Activated CD4-positive, alpha-beta T cell treated with anti-CD3 and anti-CD28 coated beads, Interleukin-2, amount 10 ng/mL, durations not matched to agents 24 days and 14 days (primary cell): ENCODE results near the gene SDC4. TPM values are rescaled to one million over a fixed set of nuclear protein-coding genes. Genes with fewer than 3 reads are reported as not detected.
A peak's percentile ranks its signal among the peaks of the same experiment; 100 is the strongest.

Source experiments
- DNase-seq: peaks from one replicate; pipeline ENCODE4 v3.0.0; 2022
- H3K27ac Mint-ChIP-seq: one replicate; pipeline ENCODE4 v1.8.0; 2022; ENCODE audit warnings: mild to moderate bottlenecking, mixed read lengths
- H3K27me3 Mint-ChIP-seq: one replicate; pipeline ENCODE4 v1.8.0; 2022; ENCODE audit warnings: mixed read lengths
- H3K36me3 Mint-ChIP-seq: one replicate; pipeline ENCODE4 v1.8.0; 2022; ENCODE audit warnings: low read depth, mild to moderate bottlenecking, mixed read lengths
- H3K4me1 Mint-ChIP-seq: one replicate; pipeline ENCODE4 v1.8.0; 2021; ENCODE audit warnings: mixed read lengths
- H3K4me3 Mint-ChIP-seq: one replicate; pipeline ENCODE4 v1.8.0; 2022; ENCODE audit warnings: mild to moderate bottlenecking, moderate library complexity, mixed read lengths
- H3K9me3 Mint-ChIP-seq: one replicate; pipeline ENCODE4 v1.8.0; 2021; ENCODE audit warnings: mixed read lengths
- intact Hi-C: fragments of 100-400 bp; cut with micrococcal nuclease; formaldehyde crosslinking; loops from one replicate; pipeline ENCODE4 v1.15.1; 2023
- total RNA-seq: library from RNA; stranded (reverse); gene quantifications from 2 replicates; pipeline ENCODE4 v1.2.3, GENCODE V29; 2022

Gene SDC4
- total RNA-seq, 1 donor from 2014 or later: 177 TPM

DNA sequence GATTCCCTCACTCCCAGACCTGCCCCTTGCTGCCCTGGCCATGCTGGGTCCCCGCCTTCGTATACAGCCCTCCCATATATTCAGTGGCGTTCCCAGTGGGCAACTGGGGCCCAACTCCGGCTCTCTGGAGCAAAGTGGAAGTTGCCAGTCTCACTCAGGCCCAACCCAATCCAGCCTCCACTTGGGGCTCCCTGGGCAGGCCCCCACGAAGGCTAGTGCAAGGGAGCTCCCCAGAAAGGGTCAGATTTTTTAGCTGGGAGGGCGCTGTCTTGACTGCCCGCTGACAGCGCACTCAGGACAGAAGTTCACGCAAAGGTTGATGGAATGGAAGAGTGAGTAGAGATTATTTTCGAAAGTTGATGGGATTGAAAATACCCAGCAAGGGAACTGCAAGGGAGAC is 24.0 kb upstream of the SDC4 start:
- peak; percentile 53 for DNase-seq
- intact Hi-C loops: no loop called here
- Mint-ChIP-seq H3K4me3 (peak overlapping the region; percentile 72), H3K9me3 (no peaks in the 10 kb centered on the region), H3K27me3 (no peaks in the 10 kb centered on the region), H3K36me3 (peaks cover 18% of the 10 kb centered on the region), H3K27ac (peak overlapping the region; percentile 66), H3K4me1 (peaks cover 35% of the 10 kb centered on the region)

DNA sequence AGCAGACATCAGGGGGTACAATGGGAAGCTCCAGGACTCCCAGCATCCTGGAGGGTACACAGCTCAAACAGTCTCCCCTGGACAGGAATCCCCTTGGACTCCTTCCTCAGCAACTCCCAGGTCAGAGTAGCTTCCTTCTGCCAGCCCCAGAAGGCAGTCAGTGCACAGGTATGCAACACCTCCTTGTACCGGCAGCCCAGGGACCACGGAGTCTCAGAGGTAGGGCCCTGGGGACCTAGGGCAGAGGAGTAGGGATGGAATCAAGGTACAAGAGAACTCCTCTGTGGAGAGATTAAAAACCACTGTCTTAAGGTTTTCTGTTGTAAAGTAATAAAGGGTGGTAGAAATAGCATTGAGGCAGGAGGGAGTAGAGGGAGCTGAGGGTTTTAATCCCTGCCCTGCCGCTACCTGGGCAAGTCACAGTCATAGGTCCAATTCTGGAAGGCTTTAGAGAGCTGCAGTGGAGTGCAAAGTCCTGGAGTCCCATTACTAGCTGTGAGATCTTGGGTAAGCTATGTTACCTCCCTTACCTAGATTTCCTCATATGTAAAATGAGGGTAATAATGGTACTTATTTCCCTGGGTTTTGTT is 22.4 kb upstream of the SDC4 start:
- H3K27me3 Mint-ChIP-seq: no peaks in the 10 kb centered on the region
- H3K9me3 Mint-ChIP-seq: no peaks in the 10 kb centered on the region
- DNase-seq: no peak
- H3K4me1 Mint-ChIP-seq: peaks cover 38% of the 10 kb centered on the region
- no peak overlapping the region for H3K27ac Mint-ChIP-seq
- H3K36me3 Mint-ChIP-seq: peaks cover 29% of the 10 kb centered on the region
- intact Hi-C loops: no loop called here
- no peak overlapping the region for H3K4me3 Mint-ChIP-seq

DNA sequence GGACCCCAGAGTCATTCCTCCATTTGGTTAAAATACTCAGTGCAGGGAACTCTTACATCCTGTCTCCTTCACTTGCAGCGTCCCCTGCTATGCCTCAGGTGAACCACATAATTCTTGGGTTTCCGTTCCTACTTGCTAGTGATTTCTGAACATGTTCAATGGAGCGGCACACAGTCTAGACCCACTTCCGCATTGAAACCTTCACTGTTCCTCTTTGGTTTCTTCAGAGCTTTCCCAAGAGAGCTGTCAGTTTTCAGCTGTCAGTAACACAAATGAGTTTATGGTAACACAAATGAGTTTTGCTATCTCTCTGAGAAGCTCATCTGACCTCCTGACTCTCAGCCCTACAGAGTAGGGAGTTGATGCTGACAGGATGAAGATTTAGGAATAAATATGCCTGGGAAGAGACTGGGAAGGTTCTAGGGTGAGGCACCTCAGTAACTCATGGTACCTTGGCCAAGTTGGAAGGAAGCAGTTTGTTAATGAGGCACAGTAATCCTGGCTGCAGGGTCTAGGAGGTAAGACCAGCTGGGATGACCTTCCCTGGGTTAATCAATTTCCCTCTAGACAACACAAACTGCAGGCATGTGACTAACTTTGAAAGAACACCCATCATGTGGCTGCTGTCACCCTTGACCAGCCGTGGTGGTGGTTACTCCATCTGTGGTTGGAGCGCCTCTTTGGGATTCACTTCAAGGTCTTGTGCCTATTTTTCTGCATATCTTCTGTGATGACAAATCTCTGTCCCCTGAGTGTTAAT is 20.2 kb upstream of the SDC4 start:
- Mint-ChIP-seq H3K4me3 (peak overlapping the region; percentile 73), H3K27me3 (no peaks in the 10 kb centered on the region), H3K36me3 (peaks cover 35% of the 10 kb centered on the region), H3K4me1 (peaks cover 38% of the 10 kb centered on the region), H3K27ac (peak overlapping the region; percentile 38), H3K9me3 (no peaks in the 10 kb centered on the region)
- peak; percentile 79 for DNase-seq
- intact Hi-C loops: no loop called here

DNA sequence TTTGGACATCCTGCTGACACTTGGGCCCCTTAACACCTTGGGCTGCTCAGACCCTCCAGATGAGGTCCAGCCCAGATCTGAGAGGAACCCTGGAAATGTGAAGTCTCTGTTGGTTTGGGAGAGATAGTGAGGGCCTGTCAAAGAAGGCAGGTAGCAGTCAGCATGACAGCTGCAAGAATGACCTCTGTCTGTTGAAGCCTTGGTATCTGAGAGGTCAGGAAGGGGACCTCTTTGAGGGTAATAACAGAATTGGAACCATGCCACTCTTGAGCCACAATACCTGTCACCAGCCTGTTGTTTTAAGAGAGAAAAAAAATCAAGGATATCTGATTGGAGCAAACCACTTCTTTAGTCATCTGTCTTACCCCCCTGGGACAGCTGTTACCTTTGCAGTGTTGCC is 18.9 kb upstream of the SDC4 start:
- Mint-ChIP-seq H3K27ac (no peak overlapping the region), H3K27me3 (no peaks in the 10 kb centered on the region), H3K4me3 (no peak overlapping the region), H3K4me1 (peaks cover 36% of the 10 kb centered on the region), H3K9me3 (no peaks in the 10 kb centered on the region), H3K36me3 (peaks cover 40% of the 10 kb centered on the region)
- DNase-seq: peak; percentile 54
- intact Hi-C loops: no loop called here

DNA sequence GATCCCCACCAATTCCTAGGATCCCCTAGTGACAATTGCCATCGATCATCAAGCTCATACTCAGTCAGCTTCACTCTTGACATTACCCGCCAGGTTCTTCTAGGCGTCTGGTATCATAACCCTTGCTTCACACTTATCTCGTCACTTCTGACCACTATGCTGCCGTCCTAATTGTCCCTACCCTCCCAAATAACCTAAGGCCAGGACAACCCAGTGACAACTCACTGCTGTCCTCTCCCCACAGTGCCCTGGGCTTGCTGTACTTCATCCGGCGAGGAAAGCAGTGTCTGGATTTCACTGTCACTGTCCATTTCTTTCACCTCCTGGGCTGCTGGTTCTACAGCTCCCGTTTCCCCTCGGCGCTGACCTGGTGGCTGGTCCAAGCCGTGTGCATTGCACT is 18.4 kb upstream of the SDC4 start:
- intact Hi-C loops: no loop called here
- H3K4me3 Mint-ChIP-seq: no peak overlapping the region
- DNase-seq: peak; percentile 51
- H3K27ac Mint-ChIP-seq: no peak overlapping the region
- H3K9me3 Mint-ChIP-seq: no peaks in the 10 kb centered on the region
- H3K27me3 Mint-ChIP-seq: no peaks in the 10 kb centered on the region
- peaks cover 40% of the 10 kb centered on the region for H3K36me3 Mint-ChIP-seq
- peaks cover 36% of the 10 kb centered on the region for H3K4me1 Mint-ChIP-seq

DNA sequence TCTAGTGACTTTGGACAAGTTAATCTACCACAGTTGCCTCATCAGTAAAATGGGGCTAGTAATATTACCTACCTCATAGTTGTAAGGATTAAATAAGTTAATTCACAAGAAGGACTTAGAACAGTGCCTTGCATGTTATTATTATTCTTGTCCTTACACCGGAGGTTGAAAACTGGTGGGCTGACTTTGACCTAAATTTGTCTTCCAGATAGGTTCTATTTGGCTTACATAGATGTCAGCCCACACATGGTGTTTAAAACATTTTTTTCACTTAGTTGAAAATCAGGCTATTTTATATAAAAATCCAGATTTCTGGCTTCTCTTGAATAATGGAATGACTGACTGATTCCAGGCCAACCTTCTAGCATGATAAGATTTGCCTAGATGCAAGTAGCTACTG is 18.0 kb upstream of the SDC4 start:
- Mint-ChIP-seq H3K27me3 (no peaks in the 10 kb centered on the region), H3K36me3 (peaks cover 40% of the 10 kb centered on the region), H3K4me3 (no peak overlapping the region), H3K9me3 (no peaks in the 10 kb centered on the region), H3K4me1 (peaks cover 36% of the 10 kb centered on the region), H3K27ac (no peak overlapping the region)
- DNase-seq: no peak
- intact Hi-C loops: no loop called here

DNA sequence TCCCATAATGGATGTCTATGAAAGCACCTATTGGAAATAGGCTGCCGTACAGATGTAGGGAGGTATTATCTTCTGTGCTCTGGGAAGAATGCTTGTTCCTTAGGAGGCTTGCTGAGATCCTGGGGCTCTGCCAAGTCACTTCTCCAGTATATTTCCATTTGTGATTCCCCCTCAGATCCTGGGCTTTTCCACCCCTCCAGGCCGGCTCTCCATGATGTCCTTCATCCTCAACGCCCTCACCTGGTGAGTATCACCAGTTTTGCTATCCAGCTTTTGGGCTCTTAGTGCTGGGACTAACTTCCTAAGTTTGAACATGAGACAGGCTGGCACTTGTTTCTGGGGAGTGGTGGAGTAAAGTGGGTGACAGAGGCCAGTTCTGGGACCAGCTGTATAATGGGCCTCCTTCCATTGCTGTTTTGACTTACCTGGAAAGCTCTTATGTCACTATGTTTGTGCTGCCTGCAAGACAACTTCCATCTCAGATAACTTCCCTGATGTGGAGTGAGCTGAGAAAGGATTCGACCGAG is 17.3 kb upstream of the SDC4 start:
- H3K4me1 Mint-ChIP-seq: peaks cover 35% of the 10 kb centered on the region

DNA sequence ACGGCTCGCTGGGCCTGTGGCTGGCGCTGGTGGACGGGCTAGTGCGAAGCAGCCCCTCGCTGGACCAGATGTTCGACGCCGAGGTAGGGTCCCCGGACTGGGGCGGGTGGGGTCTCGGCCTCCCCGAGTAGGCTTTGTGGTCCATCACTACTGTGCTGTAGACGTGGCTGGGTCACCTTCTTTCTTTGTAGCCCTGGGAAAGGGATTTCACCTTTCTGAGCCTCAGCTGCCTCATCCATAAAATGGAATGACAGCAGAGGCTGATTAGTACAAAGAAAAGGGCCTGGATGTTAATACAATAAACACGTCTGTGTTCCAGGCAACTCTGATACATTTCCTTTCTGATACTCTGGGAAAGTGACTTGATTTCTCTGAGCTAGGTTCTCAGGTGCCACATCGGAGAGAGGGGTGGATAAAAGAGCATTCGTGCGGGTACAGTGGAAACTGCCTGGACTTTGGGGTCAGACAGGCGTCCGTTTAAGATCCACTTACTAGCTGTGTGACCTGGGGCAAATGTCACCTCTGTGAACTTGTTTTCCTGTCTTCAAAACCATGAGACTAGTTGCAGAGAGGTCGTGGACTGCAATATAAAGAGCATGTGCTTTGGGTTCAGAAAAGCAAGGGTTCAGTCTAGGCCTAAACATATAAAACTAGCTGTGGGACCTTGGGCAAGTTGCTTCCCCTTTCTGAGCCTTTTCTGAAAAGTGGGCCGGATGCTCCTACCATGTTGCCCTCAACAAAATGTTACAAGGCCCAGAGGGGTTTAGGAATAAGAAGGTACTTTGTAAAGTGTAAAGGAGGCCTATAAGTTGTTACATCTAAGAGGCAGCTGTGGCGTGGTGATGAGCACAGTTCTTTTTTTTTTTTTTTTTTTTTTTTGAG is 15.6 kb upstream of the SDC4 start:
- peaks cover 41% of the 10 kb centered on the region for H3K4me1 Mint-ChIP-seq
- peak overlapping the region; percentile 100 for H3K4me3 Mint-ChIP-seq
- peak overlapping the region; percentile 100 for H3K27ac Mint-ChIP-seq
- H3K27me3 Mint-ChIP-seq: no peaks in the 10 kb centered on the region
- peaks cover 34% of the 10 kb centered on the region for H3K36me3 Mint-ChIP-seq
- peak; percentile 56 for DNase-seq
- intact Hi-C loops: loop anchor here (1.0 to 5.0 kb wide), 5 partner anchors 9 to 408 kb away; partner anchors contain the start of genes PIGT and SDC4
- H3K9me3 Mint-ChIP-seq: no peaks in the 10 kb centered on the region

More for the DNA sequence above, 17.3 kb upstream of the SDC4 start:
- no peak for DNase-seq
- peak overlapping the region; percentile 17 for H3K4me3 Mint-ChIP-seq
- no peaks in the 10 kb centered on the region for H3K9me3 Mint-ChIP-seq
- H3K27ac Mint-ChIP-seq: no peak overlapping the region
- intact Hi-C loops: no loop called here
- H3K27me3 Mint-ChIP-seq: no peaks in the 10 kb centered on the region
- peaks cover 38% of the 10 kb centered on the region for H3K36me3 Mint-ChIP-seq

DNA sequence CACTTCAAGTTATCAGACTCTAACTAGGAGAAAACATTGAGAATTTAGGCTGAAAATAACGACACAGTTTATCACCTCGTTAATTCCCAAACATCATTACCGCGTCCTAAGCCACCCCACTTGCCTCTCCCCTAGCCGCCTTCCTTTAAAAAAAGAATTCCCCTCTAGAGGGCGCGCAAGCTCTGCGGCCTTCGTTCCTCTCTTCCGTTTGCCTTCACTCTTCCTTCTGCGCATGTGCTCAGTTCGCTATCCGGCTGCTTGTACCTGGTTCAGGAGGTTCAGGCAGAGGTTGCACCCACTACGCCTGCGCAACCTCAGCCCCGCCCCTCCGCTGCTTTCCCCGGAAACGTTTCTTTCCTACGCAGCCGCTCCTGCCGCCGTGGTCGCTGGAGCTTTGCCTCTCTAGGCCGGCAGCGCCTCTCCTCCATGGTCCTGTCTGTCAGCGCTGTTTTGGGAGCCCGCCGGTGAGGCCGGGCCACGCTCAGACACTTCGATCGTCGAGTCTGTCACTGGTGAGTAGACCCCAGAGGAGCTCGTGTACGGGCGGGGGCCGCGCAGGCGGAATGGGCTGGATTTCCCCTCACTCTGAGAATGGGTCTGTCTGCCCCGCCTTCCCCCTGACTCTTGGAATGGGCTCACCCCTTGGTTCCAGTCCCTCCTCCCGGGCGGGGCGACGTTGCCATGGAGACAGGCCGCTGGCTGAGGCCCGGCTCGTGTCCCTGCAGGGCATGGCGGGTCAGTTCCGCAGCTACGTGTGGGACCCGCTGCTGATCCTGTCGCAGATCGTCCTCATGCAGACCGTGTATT is 14.8 kb upstream of the SDC4 start, which contains the start of gene SYS1:
TSS of gene SYS1 (plus strand) at position 353 of the 807 bp plus-strand sequence. CDS start at position 729, 376 bp downstream.
- peak within 1 kb of the TSS; percentile 100 for H3K4me3 Mint-ChIP-seq
- H3K27me3 Mint-ChIP-seq: no peaks in the 10 kb centered on the region
- intact Hi-C loops: loop anchor here (1.0 to 5.0 kb wide), 5 partner anchors 10 to 409 kb away; partner anchors contain the start of genes PIGT and SDC4
- H3K27ac Mint-ChIP-seq: peak within 1 kb of the TSS; percentile 100
- H3K9me3 Mint-ChIP-seq: no peaks in the 10 kb centered on the region
- DNase-seq: peak; percentile 100
- peaks cover 41% of the 10 kb centered on the region for H3K4me1 Mint-ChIP-seq
- H3K36me3 Mint-ChIP-seq: peaks cover 29% of the 10 kb centered on the region

DNA sequence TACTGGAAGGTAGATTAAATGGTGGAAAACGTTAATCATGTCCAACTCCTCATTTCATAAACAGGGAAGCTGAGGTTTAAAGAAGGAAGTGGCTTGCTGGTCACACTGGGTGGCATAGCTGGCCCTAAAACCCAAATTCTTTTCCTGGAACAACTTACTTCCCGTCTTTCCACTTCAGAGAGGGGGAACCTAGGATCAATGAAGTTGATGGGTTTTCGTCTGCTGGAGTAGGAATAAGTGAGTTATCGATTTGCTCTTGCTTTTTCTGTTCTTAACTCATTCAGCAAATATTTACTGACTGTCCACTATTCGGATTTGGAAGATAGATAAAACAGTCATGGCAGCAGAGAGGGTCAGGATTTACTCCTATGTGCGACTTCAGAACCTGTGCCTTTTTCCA is 13.6 kb upstream of the SDC4 start:
- Mint-ChIP-seq H3K9me3 (no peaks in the 10 kb centered on the region), H3K36me3 (peaks cover 18% of the 10 kb centered on the region), H3K27ac (no peak overlapping the region), H3K4me1 (peaks cover 45% of the 10 kb centered on the region), H3K27me3 (no peaks in the 10 kb centered on the region), H3K4me3 (no peak overlapping the region)
- intact Hi-C loops: loop anchor here (5.0 kb wide), 1 partner anchor 411 kb away; no protein-coding TSS in a partner anchor
- no peak for DNase-seq

DNA sequence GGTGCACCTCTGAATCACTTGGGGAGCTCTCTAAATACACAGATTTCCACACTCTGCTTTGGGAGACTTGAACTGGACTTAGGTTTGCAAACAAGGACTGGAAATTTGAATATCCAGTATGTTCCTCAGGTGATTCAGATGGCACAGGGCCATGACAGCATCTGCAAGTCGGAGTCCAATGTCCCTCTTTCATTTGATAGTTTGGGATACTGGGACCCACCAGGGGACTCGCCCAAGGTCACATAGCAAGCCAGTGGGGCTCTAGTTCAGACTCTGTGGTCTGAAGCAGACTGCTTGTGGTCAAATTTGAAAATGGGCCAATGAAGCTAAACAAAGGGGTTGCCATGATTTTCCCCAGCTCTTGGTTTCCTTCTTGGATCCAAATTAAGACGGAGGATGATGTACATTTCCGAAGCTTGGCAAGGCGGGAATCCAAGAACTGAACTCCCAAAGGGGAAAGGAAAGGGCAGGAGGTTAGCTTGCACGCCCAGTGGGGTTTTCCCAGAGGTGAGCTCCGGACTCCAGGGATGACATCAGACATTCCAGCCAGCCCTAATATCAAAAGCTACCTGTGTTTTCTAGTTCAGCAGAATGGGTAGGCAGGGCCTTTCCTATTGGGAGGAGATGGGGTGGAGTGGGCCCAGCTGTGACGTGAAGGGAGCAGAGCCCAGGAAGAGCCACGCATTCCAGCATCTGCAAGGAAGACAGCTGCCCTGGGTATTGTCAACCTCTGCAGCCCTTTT is 11.4 kb upstream of the SDC4 start:
- intact Hi-C loops: loop anchor here (5.0 kb wide), 2 partner anchors 413 to 433 kb away; partner anchors contain the start of genes DNTTIP1 and WFDC3
- peaks cover 55% of the 10 kb centered on the region for H3K4me1 Mint-ChIP-seq
- H3K4me3 Mint-ChIP-seq: no peak overlapping the region
- DNase-seq: no peak
- no peaks in the 10 kb centered on the region for H3K9me3 Mint-ChIP-seq
- peaks cover 6% of the 10 kb centered on the region for H3K36me3 Mint-ChIP-seq
- no peaks in the 10 kb centered on the region for H3K27me3 Mint-ChIP-seq
- H3K27ac Mint-ChIP-seq: no peak overlapping the region

DNA sequence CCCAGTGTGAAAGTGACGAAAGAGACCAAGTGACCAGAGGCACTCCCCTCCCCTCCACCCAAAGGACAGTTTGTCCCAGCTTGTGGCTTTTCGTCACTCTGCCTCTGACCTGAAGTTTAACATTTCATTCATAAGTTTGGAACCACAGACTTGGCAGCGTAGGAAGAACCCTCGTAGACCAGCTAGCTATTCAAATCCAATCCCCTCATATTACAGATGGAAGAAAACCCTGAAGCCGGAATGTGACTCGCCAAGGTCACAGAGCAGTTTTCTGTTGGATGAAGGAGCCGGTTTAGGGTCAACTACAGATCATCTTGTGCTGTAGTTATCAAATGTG is 10.8 kb upstream of the SDC4 start:
- Mint-ChIP-seq H3K27ac (no peak overlapping the region), H3K27me3 (no peaks in the 10 kb centered on the region), H3K9me3 (no peaks in the 10 kb centered on the region), H3K4me3 (no peak overlapping the region), H3K4me1 (peaks cover 59% of the 10 kb centered on the region), H3K36me3 (peaks cover 6% of the 10 kb centered on the region)
- no peak for DNase-seq
- intact Hi-C loops: loop anchor here (5.0 kb wide), 1 partner anchor 433 kb away; the partner anchor contains the start of genes DNTTIP1 and WFDC3
